Measurements from ENCODE around the gene GPC6.

DNA sequence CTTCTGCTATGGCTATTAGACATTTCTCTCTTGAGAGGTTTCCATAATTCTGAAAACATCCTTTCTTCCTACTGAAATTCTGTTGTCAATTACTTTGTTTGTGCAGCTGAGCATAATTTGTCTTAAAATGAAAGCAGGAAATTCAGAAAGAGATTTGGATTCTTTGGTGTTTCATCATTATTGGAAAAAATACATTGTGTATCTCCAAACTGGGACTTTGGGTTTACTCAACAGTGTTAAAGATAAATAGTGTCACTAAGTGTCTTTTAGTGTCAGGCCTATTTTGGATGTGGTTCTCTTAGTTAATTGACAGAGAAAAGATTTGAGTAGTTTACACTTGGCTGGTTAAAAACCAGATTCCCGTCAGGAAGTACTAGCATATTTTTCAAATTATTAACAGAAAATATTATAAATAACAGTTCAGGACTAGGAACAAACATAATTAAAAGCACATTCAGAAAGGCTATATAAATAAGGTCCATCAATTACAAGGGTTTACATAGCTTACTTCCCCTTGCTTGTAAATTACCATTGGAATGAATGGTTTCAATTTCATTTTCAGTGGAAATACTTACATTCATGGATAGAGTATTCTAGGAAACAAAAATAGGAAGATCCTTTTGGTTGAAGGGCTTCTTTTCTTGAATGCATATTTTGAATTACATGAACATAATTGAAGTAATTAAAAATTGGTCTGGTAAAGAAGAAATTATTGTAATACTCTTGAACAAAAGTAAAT is 483.1 kb downstream of the GPC6 start:
- TF ChIP-seq CTCF (IDR thresholded peaks at IDR 0.05 in 2 of 3, conservative IDR thresholded peaks at IDR 0.05 in 1 of 3; ENCODE audit: insufficient read depth in 2 of 3, low read depth in 1 of 3, low read length in 3 of 3) (no peak), RAD51 (IDR thresholded peaks at IDR 0.05; ENCODE audit: borderline replicate concordance, low read depth) (no peak), KLF10 (CRISPR knock-in tag; IDR thresholded peaks at IDR 0.05) (no peak), ZNF274 (IDR thresholded peaks at IDR 0.05; ENCODE audit: borderline replicate concordance, low read depth, low read length) (no peak), SP1 (CRISPR knock-in tag; IDR thresholded peaks at IDR 0.05) (no peak), POLR2AphosphoS5 (IDR thresholded peaks at IDR 0.05; ENCODE audit: control insufficient read depth, insufficient read depth, low read depth, low read length) (no peak)
- TF ChIP-seq, protein P1, sequence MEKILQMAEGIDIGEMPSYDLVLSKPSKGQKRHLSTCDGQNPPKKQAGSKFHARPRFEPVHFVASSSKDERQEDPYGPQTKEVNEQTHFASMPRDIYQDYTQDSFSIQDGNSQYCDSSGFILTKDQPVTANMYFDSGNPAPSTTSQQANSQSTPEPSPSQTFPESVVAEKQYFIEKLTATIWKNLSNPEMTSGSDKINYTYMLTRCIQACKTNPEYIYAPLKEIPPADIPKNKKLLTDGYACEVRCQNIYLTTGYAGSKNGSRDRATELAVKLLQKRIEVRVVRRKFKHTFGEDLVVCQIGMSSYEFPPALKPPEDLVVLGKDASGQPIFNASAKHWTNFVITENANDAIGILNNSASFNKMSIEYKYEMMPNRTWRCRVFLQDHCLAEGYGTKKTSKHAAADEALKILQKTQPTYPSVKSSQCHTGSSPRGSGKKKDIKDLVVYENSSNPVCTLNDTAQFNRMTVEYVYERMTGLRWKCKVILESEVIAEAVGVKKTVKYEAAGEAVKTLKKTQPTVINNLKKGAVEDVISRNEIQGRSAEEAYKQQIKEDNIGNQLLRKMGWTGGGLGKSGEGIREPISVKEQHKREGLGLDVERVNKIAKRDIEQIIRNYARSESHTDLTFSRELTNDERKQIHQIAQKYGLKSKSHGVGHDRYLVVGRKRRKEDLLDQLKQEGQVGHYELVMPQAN (IDR thresholded peaks at IDR 0.05; ENCODE audit: borderline replicate concordance) = no peak
- TF ChIP-seq, protein P2, sequence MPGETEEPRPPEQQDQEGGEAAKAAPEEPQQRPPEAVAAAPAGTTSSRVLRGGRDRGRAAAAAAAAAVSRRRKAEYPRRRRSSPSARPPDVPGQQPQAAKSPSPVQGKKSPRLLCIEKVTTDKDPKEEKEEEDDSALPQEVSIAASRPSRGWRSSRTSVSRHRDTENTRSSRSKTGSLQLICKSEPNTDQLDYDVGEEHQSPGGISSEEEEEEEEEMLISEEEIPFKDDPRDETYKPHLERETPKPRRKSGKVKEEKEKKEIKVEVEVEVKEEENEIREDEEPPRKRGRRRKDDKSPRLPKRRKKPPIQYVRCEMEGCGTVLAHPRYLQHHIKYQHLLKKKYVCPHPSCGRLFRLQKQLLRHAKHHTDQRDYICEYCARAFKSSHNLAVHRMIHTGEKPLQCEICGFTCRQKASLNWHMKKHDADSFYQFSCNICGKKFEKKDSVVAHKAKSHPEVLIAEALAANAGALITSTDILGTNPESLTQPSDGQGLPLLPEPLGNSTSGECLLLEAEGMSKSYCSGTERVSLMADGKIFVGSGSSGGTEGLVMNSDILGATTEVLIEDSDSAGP (CRISPR knock-in tag; IDR thresholded peaks at IDR 0.05) = no peak
